ENCODE measurements around the gene ALG9. TPM values are rescaled to one million over a fixed set of nuclear protein-coding genes. Genes with fewer than 3 reads are reported as not detected.

Gene ALG9
- total RNA-seq, 1 donor from 2014 or later = 15.2 TPM

GRCh38 chr11:111756097-111756496, 115.3 kb downstream of the ALG9 start:
- no peak for DNase-seq
- ATAC-seq = no peak
- intact Hi-C loops (cut with micrococcal nuclease) = no loop called here

DNA sequence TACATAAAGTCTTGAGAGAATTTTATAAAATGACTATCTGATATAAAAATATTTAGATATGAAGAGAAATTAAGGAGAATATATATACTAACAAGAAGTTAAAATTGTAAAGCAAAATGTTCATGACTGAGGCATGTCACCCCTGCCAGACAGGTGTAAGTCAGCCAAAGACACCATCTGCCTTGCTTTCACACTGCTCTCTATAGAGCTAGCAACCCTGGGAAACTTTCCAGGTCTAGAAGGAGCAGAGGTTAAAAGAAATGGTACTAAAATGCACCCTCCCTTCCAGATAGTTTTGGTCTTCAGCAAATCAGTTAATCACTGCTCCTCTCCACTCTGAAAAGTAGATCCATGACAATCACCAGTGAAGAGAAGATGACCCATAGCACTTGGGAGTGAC, 121.7 kb downstream of the ALG9 start:
- DNase-seq (no peak), ATAC-seq (no peak)
- intact Hi-C loops (cut with micrococcal nuclease) = no loop called here

DNA sequence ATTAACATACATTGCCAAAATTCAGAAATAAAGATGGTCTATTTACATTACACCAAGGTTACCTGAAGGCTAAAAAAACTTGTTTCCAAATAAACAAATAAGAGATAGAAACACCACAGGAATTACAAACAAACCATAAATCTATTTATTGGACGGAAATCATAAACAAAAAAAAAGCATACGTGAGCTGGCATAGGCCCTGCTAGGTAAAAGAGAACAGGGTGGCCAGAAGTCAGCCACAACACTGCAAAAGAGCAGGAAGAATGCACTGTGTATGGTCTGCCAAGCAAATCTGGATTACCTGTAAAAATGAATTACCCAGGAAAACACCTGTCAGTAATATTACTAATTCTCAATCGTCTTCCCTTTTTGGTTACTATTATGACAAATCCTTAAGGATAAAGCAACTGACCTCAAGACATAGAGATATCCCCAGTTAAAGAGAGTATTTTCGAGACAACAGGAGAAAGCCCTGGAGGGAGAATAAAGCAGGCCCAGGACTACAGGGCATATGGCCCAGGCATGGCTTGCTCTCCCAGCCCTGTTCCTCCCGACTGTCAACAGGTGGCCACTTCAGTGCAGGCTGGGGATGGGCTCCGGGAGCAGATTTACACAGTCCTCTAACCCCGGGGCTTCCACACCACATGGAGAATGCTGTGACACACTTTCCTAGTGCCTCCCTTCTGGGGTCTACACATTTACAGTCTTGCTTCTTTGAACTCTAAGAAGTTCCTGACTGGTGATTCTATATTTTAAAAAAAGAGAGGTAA, 123.2 kb downstream of the ALG9 start:
- intact Hi-C loops (cut with micrococcal nuclease) = no loop called here
- ATAC-seq = no peak
- DNase-seq = no peak

DNA sequence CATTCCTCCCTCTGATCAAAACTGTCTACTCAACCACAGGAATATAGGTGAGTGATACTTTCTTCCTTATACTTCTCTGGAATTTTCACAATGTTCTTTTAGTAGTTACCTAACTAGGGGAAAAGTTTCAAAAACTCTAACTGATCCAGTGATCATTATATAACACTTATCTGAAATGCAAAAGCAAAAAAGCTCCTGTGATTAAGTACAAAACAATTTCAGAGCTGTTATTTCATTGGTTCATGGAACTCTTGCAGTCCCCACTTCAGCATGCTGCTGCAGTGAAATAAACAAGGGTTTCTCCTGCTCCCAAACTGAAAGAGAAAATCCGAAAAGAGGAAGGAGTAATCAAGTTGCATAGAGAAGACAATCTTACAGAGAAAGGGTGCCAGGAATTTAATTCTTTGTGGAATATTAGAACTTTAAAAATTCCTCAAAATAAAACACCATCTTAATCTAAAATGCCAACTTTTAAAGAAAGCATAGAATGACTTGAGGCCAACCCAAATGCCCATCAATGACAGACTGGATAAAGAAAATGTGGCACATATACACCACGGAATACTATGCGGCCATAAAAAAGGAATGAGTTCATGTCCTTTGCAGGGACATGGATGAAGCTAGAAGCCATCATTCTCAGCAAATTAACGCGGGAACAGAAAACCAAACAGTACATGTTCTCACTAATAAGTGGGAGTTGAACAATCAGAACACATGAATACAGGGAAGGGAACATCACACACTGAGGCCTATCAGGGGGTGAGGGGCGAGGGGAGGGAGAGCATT, 125.5 kb downstream of the ALG9 start:
- DNase-seq (no peak), ATAC-seq (no peak)
- intact Hi-C loops (cut with micrococcal nuclease) = no loop called here

DNA sequence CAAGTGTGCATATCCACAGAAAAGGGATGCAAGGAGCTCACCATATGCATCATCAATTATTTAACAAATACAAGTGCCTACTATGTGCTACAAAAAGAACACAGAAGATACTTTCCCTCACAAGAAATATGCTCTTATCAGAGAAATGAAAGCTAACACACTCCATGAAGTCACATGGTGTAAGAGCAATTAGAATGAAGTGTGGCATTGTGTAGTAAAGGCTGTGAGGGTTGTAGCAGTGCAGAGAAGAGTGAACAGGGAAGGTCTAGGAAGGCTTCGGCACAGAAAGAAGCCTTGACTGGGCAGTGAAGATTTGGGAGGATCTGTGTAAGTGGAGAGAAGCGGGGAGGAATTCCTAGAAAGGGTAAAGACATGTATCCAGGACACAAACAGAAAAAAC, 127.7 kb downstream of the ALG9 start:
- ATAC-seq (no peak), DNase-seq (no peak)
- intact Hi-C loops (cut with micrococcal nuclease) = no loop called here

DNA sequence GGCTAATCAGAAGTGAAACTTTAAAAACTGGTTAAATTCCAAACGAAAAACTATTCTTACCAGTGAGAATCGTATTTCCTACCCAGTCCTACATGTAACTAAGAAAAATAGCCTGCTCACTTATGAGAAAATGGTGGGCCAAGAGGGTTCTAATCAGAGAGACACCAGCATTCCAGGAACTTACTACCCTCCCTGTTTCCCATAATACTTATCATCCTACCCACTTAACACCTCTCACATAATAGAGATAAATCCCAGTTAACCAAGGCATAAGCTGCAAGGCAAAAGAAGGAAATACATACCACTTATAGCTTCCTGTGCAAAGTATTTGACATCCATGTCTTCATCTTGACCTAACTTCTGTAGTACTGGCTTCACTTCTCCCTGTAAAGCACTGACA, 129.6 kb downstream of the ALG9 start:
- DNase-seq = no peak
- intact Hi-C loops (cut with micrococcal nuclease) = no loop called here
- no peak for ATAC-seq

DNA sequence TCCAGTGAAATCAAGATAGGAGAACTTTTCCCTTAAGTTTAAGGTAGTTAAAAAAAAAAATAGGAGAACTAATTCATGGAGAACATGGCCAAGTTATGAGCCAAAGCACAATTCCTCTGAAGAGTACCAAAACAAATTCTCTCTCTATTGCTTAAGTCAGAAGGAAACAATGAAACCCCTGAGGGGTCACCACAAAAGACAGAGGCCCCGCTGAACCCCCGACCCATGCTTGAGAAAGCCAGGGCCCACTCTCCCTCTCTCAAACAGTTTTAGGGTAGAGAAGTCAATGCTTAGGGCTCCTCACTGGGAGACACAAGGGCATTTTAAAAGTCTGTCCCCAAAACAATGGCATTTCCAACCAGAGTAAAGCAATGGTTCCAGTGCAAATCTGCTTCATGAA, 132.1 kb downstream of the ALG9 start:
- no peak for ATAC-seq
- no peak for DNase-seq
- intact Hi-C loops (cut with micrococcal nuclease) = no loop called here

DNA sequence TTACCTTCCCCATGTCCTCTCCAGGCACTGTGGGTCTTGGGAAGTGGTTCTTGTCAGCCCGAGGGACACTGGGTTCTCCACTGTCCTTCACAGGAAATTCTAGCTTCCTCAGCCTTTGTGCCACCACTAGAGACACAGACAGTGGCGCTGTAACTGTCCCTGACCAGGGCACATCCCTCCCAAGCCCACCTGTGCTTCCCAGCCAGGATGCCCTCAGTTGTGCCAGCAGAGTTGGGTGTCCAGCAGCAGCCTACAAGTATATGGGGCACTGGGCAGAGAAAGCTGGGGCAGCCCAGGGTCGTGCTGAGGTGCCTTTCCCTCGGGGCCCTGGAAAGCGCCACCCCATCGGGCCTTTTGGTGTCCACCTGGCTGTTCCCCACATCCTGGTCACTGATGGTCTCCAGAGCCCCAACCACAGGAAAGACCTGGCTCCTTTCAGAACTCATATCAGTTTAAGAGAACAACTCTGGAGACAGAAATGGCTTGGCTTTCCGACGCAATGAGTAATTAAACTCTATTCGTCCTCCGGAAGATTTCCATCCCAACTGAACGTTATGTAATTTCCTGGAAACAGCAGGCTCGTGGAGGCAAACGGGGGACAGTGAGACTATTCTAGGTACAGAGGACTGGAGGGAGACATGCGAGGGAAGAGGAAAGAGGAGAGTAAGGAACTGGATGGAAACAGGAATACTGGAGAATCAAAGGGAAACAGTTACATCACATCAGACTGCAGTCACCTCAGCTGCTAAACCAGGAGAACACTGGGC, 133.8 kb downstream of the ALG9 start:
- DNase-seq (no peak), ATAC-seq (peak; percentile 5)
- intact Hi-C loops (cut with micrococcal nuclease) = no loop called here

DNA sequence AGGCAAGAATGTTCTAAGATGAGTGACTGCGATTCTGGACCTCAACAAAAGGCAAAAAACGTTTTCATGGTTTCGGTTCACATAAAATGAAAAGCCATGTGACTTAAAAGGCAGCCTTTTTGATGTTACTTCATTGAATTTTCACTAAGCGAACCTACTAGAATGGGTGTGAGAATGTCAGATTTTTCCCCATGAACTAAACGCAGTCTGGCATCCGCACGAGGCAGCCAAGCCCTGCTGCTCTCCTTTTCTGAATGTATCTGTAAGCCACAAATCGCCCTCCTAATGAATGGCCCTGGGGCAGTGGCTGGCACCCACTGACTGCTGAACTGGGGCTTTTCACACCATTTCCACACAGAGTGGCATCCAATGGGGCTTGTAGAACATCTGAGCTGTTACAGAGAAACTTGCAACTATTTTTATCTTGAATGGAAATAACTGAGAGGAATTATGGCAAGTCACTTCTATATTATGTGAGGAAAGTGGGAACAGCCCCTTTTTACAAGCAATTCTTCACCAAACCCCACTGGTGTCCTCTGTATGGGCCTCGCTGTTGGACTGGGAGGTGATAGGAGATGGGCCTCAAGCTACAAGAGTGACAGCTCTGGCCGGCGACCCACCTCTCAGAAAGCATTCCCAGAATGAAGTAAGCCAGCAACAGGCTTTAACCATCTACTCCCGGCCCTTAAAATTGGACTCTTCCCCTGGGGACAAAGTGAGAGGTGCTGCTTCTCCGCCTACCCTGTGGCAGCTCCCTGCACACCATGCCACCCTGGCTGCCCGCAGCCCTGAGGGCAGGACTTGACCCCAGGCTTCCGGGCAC, 134.5 kb downstream of the ALG9 start:
- intact Hi-C loops (cut with micrococcal nuclease) = no loop called here
- DNase-seq (no peak), ATAC-seq (no peak)

Other genes with a start within 250 kb of the ALG9 start
- gene PPP2R1B, start 105.2 kb downstream of the ALG9 start, total RNA-seq = 7.4 TPM
- 1.3 TPM for gene FDXACB1, start 7.6 kb upstream of the ALG9 start, total RNA-seq
- 26.1 TPM for gene CFAP68, start 8.0 kb upstream of the ALG9 start, total RNA-seq
- 6,681 TPM for gene CRYAB, start 40.2 kb upstream of the ALG9 start, total RNA-seq
- gene HSPB2, start 41.2 kb upstream of the ALG9 start, total RNA-seq = 37.0 TPM
- gene C11orf52, start 47.3 kb upstream of the ALG9 start, total RNA-seq = 1.0 TPM
- 19.6 TPM for gene DIXDC1, start 65.8 kb upstream of the ALG9 start, total RNA-seq
- 189 TPM for gene DLAT, start 153.8 kb upstream of the ALG9 start, total RNA-seq
- gene PIH1D2, start 202.4 kb upstream of the ALG9 start, total RNA-seq = 1.6 TPM
- 7.7 TPM for gene NKAPD1, start 202.7 kb upstream of the ALG9 start, total RNA-seq
- 158 TPM for gene TIMM8B, start 215.2 kb upstream of the ALG9 start, total RNA-seq
- 269 TPM for gene SDHD, start 215.3 kb upstream of the ALG9 start, total RNA-seq